Testis (tissue), 2 donors: Measurements from ENCODE around the gene GMCL1.

ENCODE experiments used
- CTCF ChIP-seq, 3 experiments: fragments of 450-650 bp in 2 of 3; fragments of 200-600 bp in 1 of 3; sonication (generic) in 1 of 3; IDR thresholded peaks; one replicate each; pipeline ENCODE4 v1.5.1; 2016 to 2019; ENCODE audit warnings: antibody characterized with exemption in 3 of 3, mild to moderate bottlenecking in 2 of 3, moderate library complexity in 1 of 3
- POLR2A ChIP-seq: fragments of 450-650 bp; IDR thresholded peaks from one replicate; pipeline ENCODE4 v1.6.1; 2017; ENCODE audit warnings: antibody characterized with exemption, mild to moderate bottlenecking, moderate library complexity

- no peak for TF ChIP-seq POLR2A
- TF ChIP-seq CTCF (IDR thresholded peaks at IDR 0.05), result no peak
Measured at GRCh38 chr2:69836316-69836715, 6.9 kb downstream of the GMCL1 start.
